Loucy (cell line): Measurements from ENCODE around the gene VARS1.
A peak's percentile ranks its signal among the peaks of the same experiment; 100 is the strongest.
"Not testable (repeated sequence)": the region's sequence is repeated elsewhere in the genome, so short reads cannot be mapped to it uniquely, and the experiment has no call there.

Experiments used
- H2AFZ ChIP-seq: fragments of 200-600 bp; sonication (generic); 2 replicates; pipeline ENCODE4 v1.6.0; 2016; ENCODE audit warnings: antibody characterized with exemption, mild to moderate bottlenecking, low read length, moderate library complexity
- H3F3A ChIP-seq: fragments of 200-600 bp; 2 replicates; pipeline ENCODE4 v1.6.0; 2016; ENCODE audit warnings: antibody characterized with exemption, low read depth, mild to moderate bottlenecking
- H3K27me3 ChIP-seq: fragments of 200-600 bp; sonication (generic); 2 replicates; pipeline ENCODE4 v1.6.1; 2014; ENCODE audit warnings: low read length, mild to moderate bottlenecking; ENCODE audit not compliant: insufficient read depth, poor library complexity, severe bottlenecking
- H3K36me3 ChIP-seq: fragments of 200-600 bp; sonication (generic); 2 replicates; pipeline ENCODE4 v1.6.1; 2016; ENCODE audit warnings: low read length; ENCODE audit not compliant: insufficient read depth
- H3K4me1 ChIP-seq: fragments of 200-600 bp; sonication (generic); 2 replicates; pipeline ENCODE4 v1.5.1; 2014; ENCODE audit warnings: low read length, mild to moderate bottlenecking; ENCODE audit not compliant: insufficient read depth, poor library complexity, severe bottlenecking
- H3K4me2 ChIP-seq: fragments of 200-600 bp; sonication (generic); 2 replicates; pipeline ENCODE4 v1.6.0; 2014; ENCODE audit warnings: antibody characterized with exemption, low read length, low read depth, mild to moderate bottlenecking; ENCODE audit not compliant: poor library complexity, severe bottlenecking
- H3K4me3 ChIP-seq: fragments of 200-600 bp; sonication (generic); 2 replicates; pipeline ENCODE4 v1.5.1; 2014; ENCODE audit warnings: low read length, mild to moderate bottlenecking, mixed read lengths; ENCODE audit not compliant: poor library complexity, severe bottlenecking
- H3K79me2 ChIP-seq: fragments of 200-600 bp; sonication (generic); 2 replicates; pipeline ENCODE4 v1.6.1; 2014; ENCODE audit warnings: low read length; ENCODE audit not compliant: insufficient read depth
- H3K9ac ChIP-seq: fragments of 200-600 bp; sonication (generic); 2 replicates; pipeline ENCODE4 v1.6.0; 2014; ENCODE audit warnings: mild to moderate bottlenecking, low read depth, low read length, moderate library complexity; ENCODE audit not compliant: poor library complexity, severe bottlenecking
- H3K9me2 ChIP-seq: fragments of 200-600 bp; sonication (generic); replicated peaks from 2 replicates; pipeline ENCODE4 v1.6.1; 2016; ENCODE audit warnings: low read depth, low read length, mixed read lengths
- H3K9me3 ChIP-seq: fragments of 200-600 bp; sonication (generic); 2 replicates; pipeline ENCODE4 v1.6.1; 2014; ENCODE audit warnings: mild to moderate bottlenecking, antibody characterized with exemption, low read length, low read depth; ENCODE audit not compliant: insufficient read depth
- H4K20me1 ChIP-seq: fragments of 200-600 bp; sonication (generic); 2 replicates; pipeline ENCODE4 v1.6.0; 2014; ENCODE audit warnings: antibody characterized with exemption, low read length, mild to moderate bottlenecking; ENCODE audit not compliant: insufficient read depth, poor library complexity, severe bottlenecking
- EZH2phosphoT487 ChIP-seq: fragments of 200-600 bp; IDR thresholded peaks from 2 replicates; pipeline ENCODE4 v1.6.1; 2018; ENCODE audit warnings: antibody characterized with exemption, mild to moderate bottlenecking, moderate library complexity, borderline replicate concordance
- TF ChIP-seq, protein P1 (sequence below): fragments of 200-600 bp; sonication (generic); conservative IDR thresholded peaks from 2 replicates; pipeline ENCODE4 v1.5.1; 2014; ENCODE audit warnings: mild to moderate bottlenecking, antibody characterized with exemption, low read length

Gene VARS1

DNA sequence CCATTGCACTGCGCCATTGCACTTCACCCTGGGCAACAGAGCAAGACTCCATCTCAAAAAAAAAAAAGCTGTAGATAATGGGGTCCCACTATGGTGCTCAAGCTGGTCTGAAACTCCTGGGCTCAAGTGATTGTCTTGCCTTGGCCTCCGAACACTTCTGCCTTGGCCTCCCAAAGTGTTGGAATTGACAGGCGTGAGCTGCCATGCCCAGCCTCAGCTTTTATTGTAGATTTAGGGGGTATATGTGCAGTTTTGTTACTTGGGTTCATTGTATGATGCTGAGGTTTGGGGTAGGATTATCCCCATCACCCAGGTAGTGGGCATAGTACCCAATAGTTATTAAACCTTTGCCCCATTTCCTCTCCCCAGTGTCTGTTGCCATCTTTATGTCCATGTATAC is 43.4 kb upstream of the VARS1 start:
- peak overlapping the region; percentile 100 for H3K4me2 ChIP-seq
- H3K36me3 ChIP-seq, result peaks cover 45% of the 10 kb centered on the region
- no peaks in the 10 kb centered on the region for H3K9me3 ChIP-seq
- peaks cover 57% of the 10 kb centered on the region for H3K79me2 ChIP-seq
- H3F3A ChIP-seq, result peaks cover 27% of the 10 kb centered on the region
- H3K9me2 ChIP-seq, result no peaks in the 10 kb centered on the region
- peak overlapping the region; percentile 97 for H3K4me3 ChIP-seq
- H4K20me1 ChIP-seq, result peaks cover 58% of the 10 kb centered on the region
- TF ChIP-seq, protein P1, sequence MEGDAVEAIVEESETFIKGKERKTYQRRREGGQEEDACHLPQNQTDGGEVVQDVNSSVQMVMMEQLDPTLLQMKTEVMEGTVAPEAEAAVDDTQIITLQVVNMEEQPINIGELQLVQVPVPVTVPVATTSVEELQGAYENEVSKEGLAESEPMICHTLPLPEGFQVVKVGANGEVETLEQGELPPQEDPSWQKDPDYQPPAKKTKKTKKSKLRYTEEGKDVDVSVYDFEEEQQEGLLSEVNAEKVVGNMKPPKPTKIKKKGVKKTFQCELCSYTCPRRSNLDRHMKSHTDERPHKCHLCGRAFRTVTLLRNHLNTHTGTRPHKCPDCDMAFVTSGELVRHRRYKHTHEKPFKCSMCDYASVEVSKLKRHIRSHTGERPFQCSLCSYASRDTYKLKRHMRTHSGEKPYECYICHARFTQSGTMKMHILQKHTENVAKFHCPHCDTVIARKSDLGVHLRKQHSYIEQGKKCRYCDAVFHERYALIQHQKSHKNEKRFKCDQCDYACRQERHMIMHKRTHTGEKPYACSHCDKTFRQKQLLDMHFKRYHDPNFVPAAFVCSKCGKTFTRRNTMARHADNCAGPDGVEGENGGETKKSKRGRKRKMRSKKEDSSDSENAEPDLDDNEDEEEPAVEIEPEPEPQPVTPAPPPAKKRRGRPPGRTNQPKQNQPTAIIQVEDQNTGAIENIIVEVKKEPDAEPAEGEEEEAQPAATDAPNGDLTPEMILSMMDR, result no peak
- TF ChIP-seq EZH2phosphoT487, result no peak
- peak overlapping the region; percentile 31 for H3K9ac ChIP-seq
- no peak overlapping the region for H2AFZ ChIP-seq
- peaks cover 34% of the 10 kb centered on the region for H3K4me1 ChIP-seq
- peaks cover 7% of the 10 kb centered on the region for H3K27me3 ChIP-seq

DNA sequence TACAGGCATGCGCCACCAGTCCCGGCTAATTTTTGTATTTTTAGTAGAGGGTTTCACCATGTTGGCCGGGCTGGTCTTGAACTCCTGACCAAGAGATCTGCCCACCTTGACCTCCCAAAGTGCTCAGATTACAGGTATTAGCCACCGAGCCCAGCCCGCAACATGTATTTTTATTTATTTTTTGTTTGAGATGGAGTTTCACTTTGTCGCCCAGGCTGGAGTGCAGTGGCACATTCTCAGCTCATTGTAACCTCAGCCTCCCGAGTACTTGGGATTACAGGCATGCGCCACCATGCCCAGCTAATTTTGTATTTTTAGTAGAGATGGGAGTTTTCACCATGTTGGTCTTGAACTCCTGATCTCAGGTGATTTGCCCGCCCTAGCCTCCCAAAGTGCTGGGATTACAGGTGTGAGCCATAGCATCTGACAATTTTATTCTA is 42.6 kb upstream of the VARS1 start:
- Histone ChIP-seq H3K79me2 (peaks cover 57% of the 10 kb centered on the region), H4K20me1 (peaks cover 58% of the 10 kb centered on the region), H3F3A (peaks cover 27% of the 10 kb centered on the region), H3K4me1 (peaks cover 34% of the 10 kb centered on the region), H3K36me3 (peaks cover 45% of the 10 kb centered on the region), H3K9ac (peak overlapping the region; percentile 99), H3K4me2 (peak overlapping the region; percentile 100), H3K4me3 (peak overlapping the region; percentile 97)
- H2AFZ ChIP-seq, H3K27me3 ChIP-seq, H3K9me3 ChIP-seq, H3K9me2 ChIP-seq: not testable (repeated sequence)

DNA sequence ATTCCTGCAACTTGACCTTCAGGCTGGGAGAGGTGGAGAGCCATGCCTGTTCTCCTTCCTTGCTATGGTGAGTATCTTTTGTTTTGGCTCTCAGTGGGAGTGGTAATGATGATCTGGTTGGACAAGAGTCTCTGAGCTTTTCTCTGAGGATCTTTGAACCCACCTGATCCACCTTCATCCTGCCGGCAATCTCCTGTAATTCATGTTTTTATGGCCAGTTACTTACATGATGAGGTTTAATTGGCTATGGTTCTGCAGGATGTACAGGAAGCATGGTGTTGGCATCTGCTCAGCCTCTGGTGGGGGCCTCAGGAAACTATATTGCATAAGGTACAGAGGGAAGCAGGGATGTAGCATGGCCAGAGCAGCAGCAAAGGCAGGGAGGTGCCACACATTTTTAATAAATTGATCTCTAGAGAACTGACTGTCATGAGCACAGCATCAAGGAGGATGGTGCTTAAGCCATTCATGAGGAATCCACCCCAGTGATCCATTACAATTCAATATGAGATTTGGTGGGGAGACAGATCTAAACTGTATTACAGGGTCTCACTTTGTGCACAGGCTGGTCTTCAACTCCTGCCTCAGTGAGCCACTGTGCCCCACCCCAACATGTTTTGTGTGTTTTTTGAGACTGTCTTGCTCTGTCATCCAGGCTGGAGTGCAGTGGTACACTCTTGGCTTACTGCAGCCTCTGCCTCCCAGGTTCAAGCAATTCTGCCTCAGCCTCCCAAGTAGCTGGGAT is 42.0 kb upstream of the VARS1 start:
- Histone ChIP-seq H3K9me2 (no peaks in the 10 kb centered on the region), H3K79me2 (peaks cover 57% of the 10 kb centered on the region), H3K27me3 (peaks cover 7% of the 10 kb centered on the region), H3K36me3 (peaks cover 45% of the 10 kb centered on the region), H4K20me1 (peaks cover 58% of the 10 kb centered on the region), H3K4me1 (peaks cover 34% of the 10 kb centered on the region), H3F3A (peaks cover 25% of the 10 kb centered on the region), H2AFZ (no peak overlapping the region), H3K4me2 (peak overlapping the region; percentile 100), H3K4me3 (peak overlapping the region; percentile 97), H3K9me3 (no peaks in the 10 kb centered on the region), H3K9ac (peak overlapping the region; percentile 99)
- no peak for TF ChIP-seq EZH2phosphoT487
- TF ChIP-seq, protein P1, result no peak
